HG03460 (cell line): ENCODE data around the gene ZSCAN26.
"Not testable (repeated sequence)": the region's sequence is repeated elsewhere in the genome, so short reads cannot be mapped to it uniquely, and the experiment has no call there.

Experiments
- ATAC-seq: cut with Tn5 transposase; IDR thresholded peaks from one replicate; pipeline ENCODE4 v1.9.1; 2021; ENCODE audit not compliant: unreplicated experiment

The ZSCAN26 gene

DNA sequence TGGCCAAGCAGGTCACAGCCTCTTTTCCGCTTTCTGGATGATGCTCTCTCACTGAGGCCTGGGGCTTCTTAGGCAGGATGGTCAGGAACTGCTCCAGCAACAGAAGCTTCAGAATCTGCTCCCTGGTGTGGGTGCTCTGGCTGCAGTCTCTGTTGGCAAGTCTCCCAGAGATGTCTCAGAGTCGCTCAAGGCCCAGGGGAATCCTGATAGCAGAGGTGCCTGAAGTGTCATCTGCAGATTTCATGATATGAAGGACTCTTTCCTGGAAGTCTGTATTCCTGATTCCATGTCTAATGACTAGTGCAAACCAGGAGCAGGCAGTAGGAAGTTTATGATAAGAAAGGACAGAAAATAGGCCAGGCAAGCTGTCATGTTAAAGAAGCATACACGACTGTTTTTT is 48.7 kb downstream of the ZSCAN26 start:
- ATAC-seq, result no peak

GRCh38 chr6:28317866-28318265 is 50.9 kb downstream of the ZSCAN26 start:
- not testable (repeated sequence) for ATAC-seq

- no peak for ATAC-seq
These were observed 55.7 kb downstream of the ZSCAN26 start for GRCh38 chr6:28322661-28323060.

DNA sequence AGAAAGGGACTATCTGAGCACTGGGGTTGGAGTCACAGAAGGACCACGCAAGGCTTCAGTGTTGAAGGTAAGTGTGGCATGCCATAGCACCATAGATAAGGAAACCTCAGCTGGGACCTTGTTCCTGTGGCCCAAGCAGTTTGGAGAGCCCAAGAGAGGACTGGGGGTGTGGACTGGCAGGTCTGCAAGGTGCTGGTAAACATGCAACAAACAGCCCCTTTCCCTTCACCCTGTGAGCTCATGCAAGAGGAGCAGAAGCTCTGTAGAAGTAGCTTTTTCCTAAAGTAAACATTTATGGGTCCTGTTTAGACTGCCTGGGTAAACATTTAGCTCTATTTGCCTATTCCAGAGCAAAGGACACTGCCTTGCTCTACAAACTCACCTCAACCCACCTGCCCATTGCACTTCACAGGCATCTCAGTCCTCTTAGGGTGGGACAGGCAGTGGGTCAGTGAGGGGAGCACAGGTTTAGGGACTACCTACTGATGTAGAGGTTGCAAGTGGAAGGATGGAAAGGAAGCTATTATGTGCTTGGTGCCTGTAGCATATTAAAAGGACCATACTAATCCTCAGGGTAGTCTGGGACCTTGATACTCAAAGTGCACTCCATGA is 57.0 kb downstream of the ZSCAN26 start:
- ATAC-seq, result no peak

GRCh38 chr6:28326371-28326948 is 59.5 kb downstream of the ZSCAN26 start:
- ATAC-seq, result no peak
